IPS-18a (cell line): ENCODE data around the gene SAMD9.

Experiments
- H3K27ac ChIP-seq: one replicate; pipeline ENCODE4 v1.5.1; 2013; ENCODE audit warnings: low read length
- H3K27me3 ChIP-seq: one replicate; pipeline ENCODE4 v1.6.1; 2013; ENCODE audit warnings: mild to moderate bottlenecking, low read length; ENCODE audit not compliant: control insufficient read depth, insufficient read depth
- H3K36me3 ChIP-seq: one replicate; pipeline ENCODE4 v1.6.1; 2013; ENCODE audit warnings: low read depth, low read length; ENCODE audit not compliant: control insufficient read depth
- H3K4me1 ChIP-seq: one replicate; pipeline ENCODE4 v1.6.1; 2013; ENCODE audit warnings: low read depth, low read length; ENCODE audit not compliant: control insufficient read depth
- H3K4me3 ChIP-seq: one replicate; pipeline ENCODE4 v1.5.1; 2013; ENCODE audit warnings: low read length
- H3K9ac ChIP-seq: one replicate; pipeline ENCODE4 v1.6.1; 2013; ENCODE audit warnings: mild to moderate bottlenecking, low read length, moderate library complexity
- H3K9me3 ChIP-seq: one replicate; pipeline ENCODE4 v1.6.1; 2013; ENCODE audit warnings: low read depth, low read length; ENCODE audit not compliant: control insufficient read depth

Gene SAMD9

DNA sequence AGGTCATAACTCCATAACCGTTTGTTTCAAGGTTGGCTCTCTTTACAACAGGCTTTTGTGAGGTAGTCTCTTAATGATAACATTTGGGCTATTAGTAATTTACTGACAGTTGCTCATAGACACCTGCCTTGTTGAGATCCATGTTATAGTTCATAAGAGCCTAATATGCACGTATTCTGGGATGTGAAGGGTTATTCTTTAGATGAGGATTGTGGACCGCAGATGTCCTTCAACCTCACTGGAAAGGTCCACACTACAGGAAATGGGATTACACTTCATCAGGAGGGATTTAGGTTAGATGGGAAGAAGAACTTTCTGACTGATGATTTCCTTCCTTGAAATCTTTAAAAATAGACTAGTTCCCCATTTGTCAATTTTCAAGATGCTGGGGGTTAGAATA, 62.8 kb downstream of the SAMD9 start:
- Histone ChIP-seq H3K4me1 (no peaks in the 10 kb centered on the region), H3K36me3 (no peaks in the 10 kb centered on the region), H3K9me3 (no peaks in the 10 kb centered on the region), H3K4me3 (no peak overlapping the region), H3K27me3 (no peaks in the 10 kb centered on the region), H3K9ac (no peak overlapping the region), H3K27ac (no peak overlapping the region)

DNA sequence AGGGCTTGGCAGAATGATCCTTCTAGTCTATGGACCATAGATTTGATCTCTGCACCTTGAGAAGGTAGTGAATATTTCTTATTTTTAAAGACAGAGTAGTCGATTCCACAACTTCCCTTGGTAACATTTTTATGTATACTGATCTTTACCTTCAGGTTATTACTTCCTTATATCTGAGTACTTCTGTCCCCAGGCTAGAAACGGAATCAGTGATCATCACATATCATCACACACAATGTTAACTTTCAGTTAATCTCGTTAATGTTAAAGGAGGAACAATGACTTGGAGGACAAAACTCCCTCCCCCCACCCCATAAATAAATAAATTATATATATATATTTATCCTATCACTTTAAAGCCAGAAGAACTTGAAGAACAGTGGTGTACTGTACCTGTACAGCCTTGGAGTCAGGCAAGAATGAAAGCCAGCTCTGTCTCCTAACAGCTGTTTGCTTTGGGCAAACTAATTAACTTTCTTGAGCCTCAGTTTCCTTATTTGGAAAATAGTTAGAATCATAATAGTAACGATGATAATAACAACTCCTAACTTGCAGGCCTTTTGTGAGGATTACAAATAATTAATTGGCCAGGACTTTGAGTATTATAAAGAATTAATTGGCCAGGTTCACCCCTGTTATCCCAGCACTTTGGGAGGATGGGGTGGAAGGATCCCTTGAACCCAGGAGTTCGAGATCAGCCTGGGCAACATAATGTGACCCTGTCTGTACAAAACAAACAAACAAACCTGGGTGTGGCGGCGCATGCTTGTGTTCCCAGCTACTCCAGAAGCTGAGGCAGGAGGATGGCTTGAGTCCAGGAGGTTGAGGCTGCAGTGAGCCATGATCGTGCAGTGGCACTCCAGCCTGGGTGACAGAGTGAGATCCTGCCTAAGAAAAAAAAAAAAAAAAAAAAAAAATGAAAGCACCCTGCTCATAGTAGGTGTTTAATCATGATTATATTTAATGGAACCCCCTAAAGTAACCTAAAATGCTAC, 63.5 kb downstream of the SAMD9 start:
- Histone ChIP-seq H3K9ac (no peak overlapping the region), H3K27ac (no peak overlapping the region), H3K27me3 (no peaks in the 10 kb centered on the region), H3K36me3 (no peaks in the 10 kb centered on the region), H3K9me3 (no peaks in the 10 kb centered on the region), H3K4me1 (no peaks in the 10 kb centered on the region), H3K4me3 (no peak overlapping the region)

DNA sequence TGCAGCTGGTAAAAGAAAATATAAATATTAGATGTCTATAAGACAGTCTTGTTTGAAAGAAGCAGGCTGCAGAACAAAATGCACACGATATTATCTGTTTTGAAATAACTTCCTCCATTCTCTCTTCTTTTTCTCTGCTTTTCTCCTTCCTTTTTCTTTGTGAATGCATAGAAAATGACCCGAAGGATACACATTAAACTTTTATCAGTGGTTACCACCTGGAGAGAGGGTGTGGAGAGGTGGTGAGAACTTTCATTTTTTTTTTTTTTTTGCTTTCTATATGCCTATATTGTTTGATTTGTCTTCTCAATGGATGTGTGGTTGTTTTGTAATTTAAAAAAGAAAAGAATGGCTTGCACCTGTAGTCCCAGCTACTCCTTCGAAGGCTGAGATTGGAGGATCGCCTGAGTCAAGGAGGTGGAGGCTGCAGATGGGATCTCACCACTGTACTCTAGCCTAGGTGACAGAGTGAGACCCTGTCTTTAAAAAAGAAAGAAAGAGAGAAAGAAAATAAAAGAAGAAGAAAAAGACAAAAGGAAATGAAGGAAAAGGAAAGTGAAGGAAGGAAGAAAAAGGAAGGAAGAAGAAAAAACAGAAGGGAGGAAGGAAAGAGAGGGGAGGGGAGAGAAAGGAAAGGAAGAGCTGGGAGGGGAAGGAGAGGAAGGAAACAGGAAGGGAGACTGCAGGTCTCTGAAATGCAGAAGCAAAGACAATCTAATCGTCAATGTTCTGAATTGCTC, 64.4 kb downstream of the SAMD9 start:
- H3K27me3 ChIP-seq = no peaks in the 10 kb centered on the region
- no peaks in the 10 kb centered on the region for H3K36me3 ChIP-seq
- no peaks in the 10 kb centered on the region for H3K4me1 ChIP-seq
- H3K9ac ChIP-seq = no peak overlapping the region
- no peak overlapping the region for H3K27ac ChIP-seq
- H3K4me3 ChIP-seq = no peak overlapping the region
- no peaks in the 10 kb centered on the region for H3K9me3 ChIP-seq

DNA sequence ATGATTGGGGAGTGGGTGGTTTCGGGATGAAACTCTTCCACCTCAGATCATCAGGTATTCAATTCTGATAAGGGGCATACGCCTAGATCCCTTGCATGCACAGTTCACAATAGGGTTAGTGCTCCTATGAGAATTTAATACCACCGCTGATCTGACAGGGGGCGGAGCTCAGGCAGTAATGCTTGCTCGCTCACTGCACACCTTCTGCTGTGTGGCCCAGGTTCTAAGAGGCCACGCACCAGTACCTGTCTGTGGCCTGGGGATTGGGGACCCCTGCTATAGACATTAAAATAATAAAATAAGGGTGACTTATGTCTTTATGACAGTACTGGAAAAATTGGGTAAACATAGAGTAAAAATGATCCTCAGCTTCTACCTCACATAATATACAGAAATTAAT, 66.1 kb downstream of the SAMD9 start:
- Histone ChIP-seq H3K36me3 (no peaks in the 10 kb centered on the region), H3K27ac (no peak overlapping the region), H3K9ac (no peak overlapping the region), H3K4me3 (no peak overlapping the region), H3K27me3 (no peaks in the 10 kb centered on the region), H3K9me3 (no peaks in the 10 kb centered on the region), H3K4me1 (peaks cover 4% of the 10 kb centered on the region)
